Measurements from ENCODE around the gene ELMO1. TPM values are rescaled to one million over a fixed set of nuclear protein-coding genes. Genes with fewer than 3 reads are reported as not detected.
A peak's percentile ranks its signal among the peaks of the same experiment; 100 is the strongest.

ELMO1 gene
- total RNA-seq, 1 experiment from 2014 or later = 7.8 TPM

- Histone ChIP-seq H3K4ac (ENCODE audit: low read depth, low read length) (no peak overlapping the region), H4K91ac (ENCODE audit: insufficient read length, low read depth, low read length) (no peak overlapping the region), H3K79me1 (ENCODE audit: insufficient read depth, low read depth, low read length, poor library complexity, severe bottlenecking) (no peaks in the 10 kb centered on the region), H3K27ac (ENCODE audit: insufficient read length, low read depth, low read length) (no peak overlapping the region), H2BK12ac (ENCODE audit: insufficient read length, low read depth, low read length) (no peak overlapping the region), H4K5ac (ENCODE audit: insufficient read length, low read depth, low read length) (no peak overlapping the region), H4K8ac (replicated peaks; ENCODE audit: insufficient read length, low read depth, low read length) (no peak overlapping the region), H2BK20ac (ENCODE audit: low read depth, low read length, poor library complexity, severe bottlenecking) (no peak overlapping the region), H2BK15ac (ENCODE audit: low read depth, low read length) (no peak overlapping the region), H4K20me1 (ENCODE audit: control insufficient read depth, insufficient read depth, insufficient read length) (no peaks in the 10 kb centered on the region), H3K4me1 (ENCODE audit: insufficient read depth, low read length) (no peaks in the 10 kb centered on the region), H3K9ac (ENCODE audit: extremely low read depth, insufficient read length, low read length) (no peak overlapping the region), H2BK5ac (ENCODE audit: insufficient read length, low read length) (no peak overlapping the region), H3K4me2 (ENCODE audit: insufficient read depth, insufficient read length, low read length) (no peak overlapping the region), H2BK120ac (ENCODE audit: low read depth, low read length, poor library complexity, severe bottlenecking) (no peak overlapping the region), H3K79me2 (ENCODE audit: insufficient read depth, low read length) (no peaks in the 10 kb centered on the region), H2AK5ac (ENCODE audit: insufficient read length, low read length) (no peak overlapping the region), H3K56ac (ENCODE audit: insufficient read length, low read depth, low read length) (no peak overlapping the region), H2AFZ (ENCODE audit: low read length) (no peak overlapping the region), H3K27me3 (ENCODE audit: insufficient read depth, low read length) (no peaks in the 10 kb centered on the region), H3K18ac (ENCODE audit: insufficient read length, low read depth, low read length) (no peak overlapping the region), H3K23me2 (ENCODE audit: insufficient read length, low read depth, low read length, poor library complexity, severe bottlenecking) (no peaks in the 10 kb centered on the region), H3K14ac (ENCODE audit: insufficient read depth, low read length) (no peak overlapping the region), H3K23ac (ENCODE audit: insufficient read length, low read depth, low read length) (no peak overlapping the region), H3K9me3 (ENCODE audit: control insufficient read depth, low read depth, low read length) (no peaks in the 10 kb centered on the region), H3T11ph (ENCODE audit: low read length) (no peak overlapping the region)
- no peaks in the 10 kb centered on the region for H3K9me3 Mint-ChIP-seq
- WGBS (ENCODE audit: extremely low coverage, insufficient read length, low lambda C conversion rate) = no CpG with 5 or more reads among the region's 1 CpG
- TF ChIP-seq CTCF (conservative IDR thresholded peaks at IDR 0.05) = peak; percentile 26; the same call in 2 of the 3 replicates
- no peaks in the 10 kb centered on the region for H3K36me3 Mint-ChIP-seq (ENCODE audit: insufficient read depth in 1 of 3, low read depth in 3 of 3)
- H3K4me3 Mint-ChIP-seq = no peak overlapping the region
- no peak overlapping the region; a peak in 1 of 7 replicates for H3K27ac Mint-ChIP-seq
- H3K4me1 Mint-ChIP-seq = peaks cover 10 to 11% of the 10 kb centered on the region in 2 experiments
- H3K27me3 Mint-ChIP-seq (ENCODE audit: low read depth) = no peaks in the 10 kb centered on the region
- DNase-seq = no peak
These were observed 379.8 kb downstream of the ELMO1 start for GRCh38 chr7:37068902-37069301.
